ENCODE data around the gene LRBA. TPM values are rescaled to one million over a fixed set of nuclear protein-coding genes. Genes with fewer than 3 reads are reported as not detected.
"Not testable (repeated sequence)": the region's sequence is repeated elsewhere in the genome, so short reads cannot be mapped to it uniquely, and the experiment has no call there.

LRBA gene
- polyA plus RNA-seq, 6 donors from 2014 or later, result 18.0 to 25.7 (median 19.6) TPM

DNA sequence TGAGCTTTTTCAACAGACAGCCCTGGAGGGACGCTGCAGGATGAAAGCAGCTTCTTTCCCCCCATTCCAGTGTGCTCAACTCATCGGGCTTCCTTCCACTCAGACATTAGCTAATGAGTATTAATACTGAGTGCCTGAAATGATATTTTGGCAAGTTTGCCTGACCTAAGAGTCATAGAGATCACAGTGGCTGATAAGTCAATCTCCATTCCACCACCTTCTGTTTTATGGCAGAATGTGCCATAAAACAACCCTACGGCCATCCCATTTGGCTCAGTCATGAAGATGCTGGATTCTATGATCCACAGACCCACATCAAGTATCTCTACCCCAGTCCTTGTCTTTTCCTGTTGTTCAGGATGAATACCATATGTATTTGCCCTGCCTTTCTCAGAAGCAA lies 481.4 kb downstream of the LRBA start:
- Mint-ChIP-seq H3K27me3 (no peaks in the 10 kb centered on the region), H3K27ac (no peak overlapping the region), H3K4me3 (no peak overlapping the region), H3K9me3 (no peaks in the 10 kb centered on the region), H3K36me3 (no peaks in the 10 kb centered on the region), H3K4me1 (peaks cover 0 to 5% (median 0%) of the 10 kb centered on the region in 3 donors)
- ATAC-seq (ENCODE audit: low read depth in 2 of 2) (no peak), DNase-seq (no peak)

DNA sequence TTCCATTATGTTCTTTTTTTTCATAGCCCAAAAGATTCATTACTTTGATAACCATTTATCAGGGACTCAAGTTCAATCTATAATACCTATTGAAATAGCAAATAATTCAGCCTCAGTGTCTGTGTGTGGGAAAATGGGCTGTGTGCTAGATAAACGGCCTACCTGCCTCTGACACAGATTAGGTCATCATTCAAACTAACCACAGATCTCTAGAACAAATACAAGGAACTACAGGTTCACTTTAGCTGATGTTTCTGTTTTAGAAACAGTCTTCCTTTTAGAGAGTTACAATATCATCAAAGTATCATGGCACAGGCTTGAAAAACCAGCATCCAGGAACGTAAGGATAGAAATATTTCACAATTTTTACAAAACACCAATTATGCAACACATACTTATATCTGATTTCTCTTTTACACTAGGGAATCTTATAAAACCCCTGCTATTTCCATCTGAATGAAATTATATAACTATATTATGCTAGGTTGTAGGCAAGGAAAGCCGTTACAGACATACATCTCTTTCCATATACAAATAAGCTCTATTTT lies 489.7 kb downstream of the LRBA start:
- H3K36me3 Mint-ChIP-seq, result peaks cover 5% of the 10 kb centered on the region in 2 donors
- ATAC-seq (ENCODE audit: low read depth in 2 of 2) (no peak), DNase-seq (no peak)
- H3K9me3 Mint-ChIP-seq, result no peaks in the 10 kb centered on the region
- H3K27me3 Mint-ChIP-seq, result no peaks in the 10 kb centered on the region
- peaks cover 0 to 4% (median 0%) of the 10 kb centered on the region in 3 donors for H3K4me1 Mint-ChIP-seq
- no peak overlapping the region for H3K4me3 Mint-ChIP-seq
- H3K27ac Mint-ChIP-seq, result no peak overlapping the region

DNA sequence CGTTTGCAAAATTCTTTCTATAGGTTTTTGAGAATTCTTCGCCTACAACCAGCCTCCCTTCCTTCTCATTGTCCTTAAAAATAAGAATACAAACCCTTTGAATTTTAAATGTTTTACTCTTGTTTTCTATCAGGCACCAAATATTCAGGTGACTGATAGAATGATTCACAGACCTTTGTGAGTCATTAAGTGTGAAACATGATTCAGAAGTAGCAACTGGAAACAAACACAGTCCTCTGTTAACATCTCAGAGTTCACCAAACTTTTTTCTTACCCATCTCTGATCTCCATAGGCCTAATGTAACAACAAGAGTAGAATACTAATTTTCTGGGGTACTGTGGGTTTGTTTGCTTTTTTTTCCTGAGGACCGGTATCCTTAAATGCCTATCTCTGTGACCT lies 496.5 kb downstream of the LRBA start:
- DNase-seq (no peak), ATAC-seq (ENCODE audit: low read depth in 2 of 2) (no peak)
- Mint-ChIP-seq H3K4me3 (no peak overlapping the region), H3K27me3 (no peaks in the 10 kb centered on the region), H3K9me3 (no peaks in the 10 kb centered on the region), H3K36me3 (peaks cover 0 to 5% of the 10 kb centered on the region in 2 donors), H3K4me1 (no peaks in the 10 kb centered on the region), H3K27ac (no peak overlapping the region)

DNA sequence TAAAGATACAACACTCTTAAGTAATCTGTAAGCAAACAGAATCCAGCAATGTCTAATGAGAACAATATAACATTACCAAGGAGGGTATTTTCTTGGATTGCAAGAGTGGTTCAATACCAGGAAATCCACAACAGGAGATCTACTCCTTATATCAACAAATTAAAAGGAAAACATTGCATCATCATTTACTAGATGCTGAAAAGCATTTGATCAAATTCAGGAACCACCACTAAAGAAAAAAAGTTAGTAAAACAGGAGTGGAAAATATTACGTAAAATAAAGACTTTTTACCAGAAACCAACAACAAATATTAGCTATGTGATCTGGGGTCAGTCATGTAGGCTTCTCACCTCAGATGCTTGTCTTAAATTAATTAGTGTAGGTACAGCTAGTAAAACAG lies 499.9 kb downstream of the LRBA start:
- Mint-ChIP-seq H3K9me3 (peaks cover 0 to 2% (median 0%) of the 10 kb centered on the region in 7 donors), H3K4me1 (peaks cover 0 to 5% (median 2%) of the 10 kb centered on the region in 3 donors), H3K27me3 (no peaks in the 10 kb centered on the region), H3K4me3 (no peak overlapping the region), H3K27ac (peak overlapping the region in 2 of 6 donors; percentile 12 to 57), H3K36me3 (peaks cover 0 to 12% of the 10 kb centered on the region in 2 donors)
- no peak for ATAC-seq (ENCODE audit: low read depth in 2 of 2)
- no peak for DNase-seq

DNA sequence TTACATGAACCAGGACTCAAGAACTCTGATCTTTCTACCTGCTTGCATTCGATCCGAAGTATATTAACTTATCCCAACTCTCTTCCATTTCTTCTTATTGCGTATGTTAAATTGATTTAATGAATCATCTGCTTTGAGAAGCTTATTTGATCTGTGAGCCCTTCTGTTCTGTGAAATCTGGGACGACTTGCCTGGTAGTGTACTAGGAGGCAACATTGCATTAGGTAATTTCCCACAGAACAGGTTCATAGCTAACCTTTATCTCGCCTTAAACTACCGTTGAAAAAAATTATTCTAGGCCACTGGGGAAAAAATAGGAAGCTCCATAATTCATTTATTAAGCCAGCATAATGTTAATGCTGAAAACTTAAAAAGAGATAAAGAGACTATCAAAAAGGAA lies 500.4 kb downstream of the LRBA start:
- H3K9me3 Mint-ChIP-seq, result peaks cover 0 to 2% (median 0%) of the 10 kb centered on the region in 7 donors
- peaks cover 0 to 12% of the 10 kb centered on the region in 2 donors for H3K36me3 Mint-ChIP-seq
- peak overlapping the region in 2 of 6 donors; percentile 12 to 57 for H3K27ac Mint-ChIP-seq
- DNase-seq (no peak), ATAC-seq (ENCODE audit: low read depth in 2 of 2) (no peak)
- H3K4me1 Mint-ChIP-seq, result peaks cover 0 to 5% (median 2%) of the 10 kb centered on the region in 3 donors
- H3K27me3 Mint-ChIP-seq, result no peaks in the 10 kb centered on the region
- no peak overlapping the region for H3K4me3 Mint-ChIP-seq

DNA sequence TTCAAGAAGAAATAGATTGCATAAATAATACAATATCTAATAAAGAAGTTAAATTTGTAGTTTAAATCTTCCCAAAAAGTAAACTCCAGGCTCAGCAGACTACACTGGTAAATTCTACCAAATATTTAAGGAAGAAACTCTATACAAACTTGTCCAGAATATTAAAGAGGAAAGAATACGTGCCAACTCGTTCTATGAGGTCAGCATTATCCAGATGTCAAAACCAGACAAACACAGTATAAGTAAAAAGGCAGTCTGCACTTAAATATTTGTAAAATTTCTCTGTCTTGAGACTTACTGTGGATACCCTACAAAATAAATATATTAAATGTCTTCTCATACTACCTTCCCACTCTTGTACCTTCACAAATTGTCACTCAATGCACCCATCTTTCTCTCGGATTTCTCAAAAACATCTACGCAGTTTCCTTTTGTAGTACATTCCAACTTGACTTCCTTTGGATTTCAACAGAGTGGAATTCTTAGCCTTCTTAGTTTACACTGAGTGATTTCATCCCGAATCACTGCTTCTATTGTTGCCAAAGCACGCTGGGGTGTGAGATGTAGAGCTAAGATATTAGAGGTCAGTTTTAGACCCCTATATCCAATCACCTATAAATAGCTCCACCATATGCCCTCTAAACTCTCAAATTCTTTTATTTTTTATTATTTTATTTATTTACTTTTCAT lies 504.8 kb downstream of the LRBA start:
- Mint-ChIP-seq H3K4me1 (peaks cover 0 to 5% (median 2%) of the 10 kb centered on the region in 3 donors), H3K4me3 (no peak overlapping the region), H3K27ac (no peak overlapping the region), H3K27me3 (no peaks in the 10 kb centered on the region), H3K9me3 (peaks cover 0 to 10% (median 0%) of the 10 kb centered on the region in 7 donors), H3K36me3 (peaks cover 0 to 10% of the 10 kb centered on the region in 2 donors)
- ATAC-seq (ENCODE audit: low read depth in 2 of 2) (no peak), DNase-seq (no peak)

DNA sequence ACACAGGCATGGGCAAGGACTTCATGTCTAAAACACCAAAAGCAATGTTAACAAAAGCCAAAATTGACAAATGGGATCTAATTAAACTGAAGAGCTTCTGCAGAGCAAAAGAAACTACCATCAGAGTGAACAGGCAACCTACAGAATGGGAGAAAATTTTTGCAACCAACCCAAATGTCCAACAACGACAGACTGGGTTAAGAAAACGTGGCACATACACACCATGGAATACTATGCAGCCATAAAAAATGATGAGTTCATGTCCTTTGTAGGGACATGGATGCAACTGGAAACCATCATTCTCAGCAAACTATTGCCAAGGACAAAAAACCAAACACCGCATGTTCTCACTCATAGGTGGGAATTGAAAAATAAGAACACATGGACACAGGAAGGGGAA lies 507.4 kb downstream of the LRBA start:
- not testable (repeated sequence) for H3K4me1 Mint-ChIP-seq; H3K27ac Mint-ChIP-seq; H3K27me3 Mint-ChIP-seq; ATAC-seq (ENCODE audit: low read depth in 2 of 2); DNase-seq; H3K4me3 Mint-ChIP-seq
- Mint-ChIP-seq H3K9me3 (peaks cover 0 to 17% (median 7%) of the 10 kb centered on the region in 7 donors), H3K36me3 (peaks cover 0 to 10% of the 10 kb centered on the region in 2 donors)

DNA sequence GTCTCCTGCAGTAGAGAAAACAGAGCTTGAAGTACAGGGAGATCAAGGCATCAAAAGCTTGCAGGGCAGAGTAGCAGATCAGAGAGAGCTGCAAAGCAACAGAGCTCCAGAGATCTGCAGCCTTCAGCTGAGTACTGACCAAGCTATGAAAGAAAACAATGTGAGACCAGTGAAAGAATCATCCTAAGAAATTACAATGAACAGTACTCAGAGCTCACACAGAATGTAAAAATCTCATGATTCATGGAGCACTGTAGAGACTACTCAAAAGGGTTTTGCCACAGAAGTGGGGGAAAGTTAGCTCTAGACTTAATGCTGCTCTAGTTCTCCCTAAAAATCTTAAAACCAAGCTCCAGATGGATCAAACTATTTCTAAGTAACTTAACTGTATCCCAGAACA lies 513.1 kb downstream of the LRBA start:
- peaks cover 0 to 12% (median 9%) of the 10 kb centered on the region in 7 donors for H3K9me3 Mint-ChIP-seq
- no peak for DNase-seq
- H3K27me3 Mint-ChIP-seq, result no peaks in the 10 kb centered on the region
- H3K36me3 Mint-ChIP-seq, result peaks cover 0 to 13% of the 10 kb centered on the region in 2 donors
- H3K27ac Mint-ChIP-seq, result peak overlapping the region in 1 of 6 donors; percentile 85
- H3K4me1 Mint-ChIP-seq, result peaks cover 0 to 4% (median 3%) of the 10 kb centered on the region in 3 donors
- no peak overlapping the region for H3K4me3 Mint-ChIP-seq
- no peak for ATAC-seq (ENCODE audit: low read depth in 2 of 2)

DNA sequence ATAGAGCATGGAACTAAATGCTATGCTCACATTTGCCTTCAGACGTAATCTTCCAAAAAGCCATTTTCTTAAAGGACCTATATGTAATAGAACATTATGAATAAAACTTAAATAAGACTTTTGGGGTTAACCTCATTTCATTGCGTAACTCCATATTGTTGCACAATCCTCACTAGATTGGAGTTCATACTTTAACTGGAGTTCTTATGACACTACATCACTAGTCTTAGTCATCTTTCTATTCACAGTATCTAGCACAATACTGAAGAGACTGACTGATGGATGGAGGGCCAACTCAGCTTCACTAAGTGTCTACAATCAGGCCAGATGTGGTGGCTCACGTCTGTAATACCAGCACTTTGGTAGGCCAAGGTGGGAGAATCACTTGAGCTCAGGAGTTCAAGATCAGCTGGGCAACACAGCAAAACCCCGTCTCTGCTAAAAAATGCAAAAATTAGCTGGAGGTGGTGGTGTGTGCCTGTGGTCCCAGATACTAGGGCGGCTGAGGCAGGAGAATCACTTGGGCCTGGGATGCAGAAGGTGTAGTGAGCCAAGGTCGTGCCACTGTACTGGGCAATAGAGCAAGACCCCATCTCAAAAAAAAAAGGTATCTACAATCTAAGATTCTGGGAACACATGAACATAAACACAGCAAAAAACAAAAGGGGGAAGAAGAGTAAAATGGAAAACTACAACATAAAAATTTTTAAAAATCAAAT lies 513.9 kb downstream of the LRBA start:
- ATAC-seq (ENCODE audit: low read depth in 2 of 2) (no peak), DNase-seq (no peak)
- Mint-ChIP-seq H3K9me3 (peaks cover 0 to 12% (median 9%) of the 10 kb centered on the region in 7 donors), H3K36me3 (peaks cover 0 to 13% of the 10 kb centered on the region in 2 donors), H3K4me1 (peaks cover 0 to 4% (median 3%) of the 10 kb centered on the region in 3 donors), H3K27ac (peak overlapping the region in 1 of 6 donors; percentile 39), H3K4me3 (no peak overlapping the region), H3K27me3 (no peaks in the 10 kb centered on the region)

DNA sequence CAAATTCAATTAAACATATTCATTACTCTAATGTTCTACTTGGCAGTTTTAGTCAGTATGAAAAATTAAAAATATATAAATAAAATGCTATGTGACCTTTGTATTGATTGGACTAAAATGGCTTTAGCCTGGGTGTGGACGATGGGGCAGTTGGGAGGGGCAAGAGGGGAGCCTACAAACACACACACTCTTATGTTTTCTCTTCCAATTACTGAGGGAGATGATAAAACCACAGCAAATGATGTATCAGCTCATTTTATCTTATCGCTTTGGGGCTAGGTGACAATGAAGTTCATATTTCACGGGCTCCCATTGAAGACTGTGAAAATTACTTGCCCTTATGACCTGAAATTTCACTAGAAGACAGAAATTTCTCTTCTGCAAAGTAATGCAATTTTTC lies 517.5 kb downstream of the LRBA start:
- Mint-ChIP-seq H3K4me3 (no peak overlapping the region), H3K9me3 (peaks cover 0 to 6% (median 0%) of the 10 kb centered on the region in 7 donors), H3K27me3 (no peaks in the 10 kb centered on the region), H3K4me1 (peaks cover 0 to 1% (median 0%) of the 10 kb centered on the region in 3 donors), H3K27ac (no peak overlapping the region), H3K36me3 (peaks cover 0 to 9% of the 10 kb centered on the region in 2 donors)
- DNase-seq (no peak), ATAC-seq (ENCODE audit: low read depth in 2 of 2) (no peak)

DNA sequence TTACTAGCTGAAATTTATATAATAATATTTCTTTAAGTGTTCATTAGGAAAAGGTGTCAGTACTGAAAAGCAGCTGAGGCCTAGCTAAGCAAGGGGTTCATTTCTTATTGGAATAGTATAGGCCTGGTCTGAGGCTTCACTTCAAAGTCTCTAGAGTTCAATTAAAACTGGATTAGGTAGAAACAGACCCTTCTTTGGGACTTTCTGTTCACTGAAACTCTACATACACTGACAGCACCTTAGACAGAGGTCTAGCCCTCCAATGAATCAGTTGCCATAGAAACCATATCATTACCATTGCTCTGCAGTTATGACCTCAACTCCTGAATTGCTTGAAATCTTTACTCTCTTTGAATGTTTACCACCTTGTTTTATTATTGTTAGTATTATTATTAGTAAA lies 519.5 kb downstream of the LRBA start:
- H3K4me1 Mint-ChIP-seq, result peaks cover 0 to 1% (median 0%) of the 10 kb centered on the region in 3 donors
- no peaks in the 10 kb centered on the region for H3K27me3 Mint-ChIP-seq
- H3K4me3 Mint-ChIP-seq, result no peak overlapping the region
- H3K36me3 Mint-ChIP-seq, result peaks cover 2 to 4% of the 10 kb centered on the region in 2 donors
- H3K27ac Mint-ChIP-seq, result peak overlapping the region in 1 of 6 donors; percentile 53
- no peak for DNase-seq
- no peaks in the 10 kb centered on the region for H3K9me3 Mint-ChIP-seq
- no peak for ATAC-seq (ENCODE audit: low read depth in 2 of 2)

DNA sequence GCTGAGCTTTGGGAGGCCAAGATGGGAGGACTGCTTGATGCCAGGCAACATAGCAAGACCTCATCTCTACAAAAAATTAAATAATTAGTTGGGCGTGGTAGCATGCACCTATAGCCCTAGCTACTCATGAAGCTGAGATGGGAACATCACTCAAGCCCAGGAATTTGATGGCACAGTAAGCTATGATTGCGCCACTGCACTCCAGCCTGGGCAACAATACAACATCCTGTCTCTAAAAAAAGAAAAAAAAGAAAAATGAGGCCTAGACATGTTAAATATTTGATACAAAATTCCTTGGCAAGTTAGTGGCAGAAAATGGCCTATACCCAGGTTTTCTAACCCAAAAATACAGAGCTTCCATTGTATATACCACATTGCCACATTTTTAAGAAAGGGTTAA lies 521.2 kb downstream of the LRBA start:
- H3K27ac Mint-ChIP-seq, result no peak overlapping the region
- H3K4me3 Mint-ChIP-seq, result no peak overlapping the region
- peaks cover 0 to 1% (median 0%) of the 10 kb centered on the region in 3 donors for H3K4me1 Mint-ChIP-seq
- no peak for DNase-seq
- peaks cover 8 to 15% of the 10 kb centered on the region in 2 donors for H3K36me3 Mint-ChIP-seq
- no peaks in the 10 kb centered on the region for H3K27me3 Mint-ChIP-seq
- H3K9me3 Mint-ChIP-seq, result no peaks in the 10 kb centered on the region
- no peak for ATAC-seq (ENCODE audit: low read depth in 2 of 2)

DNA sequence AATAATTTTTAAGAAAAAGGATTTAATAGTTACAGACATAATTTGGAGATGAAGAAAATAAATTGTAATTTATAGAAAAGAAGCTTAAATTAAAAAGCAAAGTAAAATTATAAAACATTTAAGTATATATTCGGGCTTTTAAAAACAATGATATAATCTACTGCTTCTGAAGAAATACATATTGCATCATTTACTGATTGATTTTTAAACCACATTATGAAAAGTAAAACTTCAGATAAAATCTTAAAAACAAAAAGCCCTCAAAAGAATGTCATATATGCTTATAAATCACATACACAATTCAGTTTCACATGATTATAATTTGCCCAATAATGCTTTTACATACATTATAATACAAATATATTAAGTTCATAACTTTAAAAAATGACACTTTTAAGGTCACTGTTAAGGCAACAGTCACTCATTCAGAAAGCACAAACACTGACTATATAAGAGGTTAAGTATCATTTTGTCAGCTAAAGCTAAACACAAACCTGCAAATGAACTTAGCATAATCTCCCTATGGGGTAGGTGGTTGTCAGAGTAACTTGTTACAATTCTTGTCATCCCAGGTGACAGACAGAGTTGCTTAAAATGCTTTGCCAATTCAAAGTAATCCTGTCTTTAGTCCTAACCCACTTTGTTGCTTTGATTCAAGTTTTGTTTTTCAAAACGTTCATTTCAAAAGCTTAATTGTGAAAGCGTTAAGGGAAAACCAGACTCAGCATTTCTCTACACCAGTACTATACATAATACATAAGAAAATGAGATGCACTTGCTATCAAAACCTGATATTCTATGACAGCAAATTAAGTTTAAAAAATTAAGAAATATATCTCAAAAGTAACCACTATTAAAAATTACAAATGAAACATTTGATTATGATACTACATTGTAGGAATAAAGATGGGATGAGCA lies 523.7 kb downstream of the LRBA start:
- Mint-ChIP-seq H3K4me3 (no peak overlapping the region), H3K27ac (no peak overlapping the region), H3K36me3 (peaks cover 8 to 20% of the 10 kb centered on the region in 2 donors), H3K27me3 (no peaks in the 10 kb centered on the region), H3K4me1 (no peaks in the 10 kb centered on the region), H3K9me3 (no peaks in the 10 kb centered on the region)
- DNase-seq (no peak), ATAC-seq (ENCODE audit: low read depth in 2 of 2) (no peak)

Data from naive B cell (primary cell).